Osteoblast (primary cell): ENCODE results near the gene OTUD5. TPM values are rescaled to one million over a fixed set of nuclear protein-coding genes. Genes with fewer than 3 reads are reported as not detected.

Experiments
- DNase-seq: peaks from one replicate; pipeline ENCODE4 v3.0.0; 2011; ENCODE audit warnings: low spot score, mixed read lengths; ENCODE audit not compliant: insufficient read length; ENCODE audit errors: missing footprints
- H2AFZ ChIP-seq: 2 replicates; pipeline ENCODE4 v1.6.0; 2011; ENCODE audit warnings: mild to moderate bottlenecking, low read length
- H3K27ac ChIP-seq: 2 replicates; pipeline ENCODE4 v1.5.1; 2011; ENCODE audit warnings: mild to moderate bottlenecking, low read depth, low read length, moderate library complexity
- H3K27me3 ChIP-seq: 2 replicates; pipeline ENCODE4 v1.6.0; 2012; ENCODE audit warnings: mild to moderate bottlenecking, control low read depth, inconsistent platforms, low read length, moderate library complexity; ENCODE audit not compliant: insufficient read depth
- H3K36me3 ChIP-seq: 2 replicates; pipeline ENCODE4 v1.5.1; 2011; ENCODE audit warnings: mild to moderate bottlenecking, low read length, control low read depth, moderate library complexity; ENCODE audit not compliant: insufficient read depth
- H3K4me1 ChIP-seq: 2 replicates; pipeline ENCODE4 v1.5.1; 2011; ENCODE audit warnings: mild to moderate bottlenecking, low read length, control low read depth, moderate library complexity; ENCODE audit not compliant: insufficient read depth
- H3K4me2 ChIP-seq: 2 replicates; pipeline ENCODE4 v1.6.0; 2011; ENCODE audit warnings: mild to moderate bottlenecking, low read length; ENCODE audit not compliant: insufficient read depth
- H3K4me3 ChIP-seq: fragments of 200-600 bp; sonication (generic); 3 replicates; pipeline ENCODE4 v1.5.1; 2012; ENCODE audit warnings: mild to moderate bottlenecking, low read length, inconsistent platforms; ENCODE audit not compliant: insufficient read depth
- H3K79me2 ChIP-seq: 2 replicates; pipeline ENCODE4 v1.6.0; 2012; ENCODE audit warnings: mild to moderate bottlenecking, low read length, control low read depth, inconsistent platforms; ENCODE audit not compliant: insufficient read depth
- H3K9me3 ChIP-seq: 2 replicates; pipeline ENCODE4 v1.5.1; 2011; ENCODE audit warnings: low read depth, low read length, control low read depth
- H4K20me1 ChIP-seq: 2 replicates; pipeline ENCODE4 v1.6.0; 2012; ENCODE audit warnings: mild to moderate bottlenecking, low read length, control low read depth; ENCODE audit not compliant: insufficient read depth
- CTCF ChIP-seq: IDR thresholded peaks from 2 replicates; pipeline ENCODE4 v1.5.1; 2011; ENCODE audit warnings: mild to moderate bottlenecking, low read depth, low read length, moderate library complexity; ENCODE audit errors: extremely low read depth
- total RNA-seq: library from RNA; depleted of rRNA; stranded (reverse); fragments of >200 nt; gene quantifications from 2 replicates; pipeline ENCODE4 v1.2.3, GENCODE V29; 2012

OTUD5 gene
- total RNA-seq, 1 donor: 33.7 TPM

GRCh38 chrX:48910926-48911411, 46.4 kb downstream of the OTUD5 start:
- H3K79me2 ChIP-seq: peaks cover 39% of the 10 kb centered on the region
- H2AFZ ChIP-seq: peak overlapping the region; percentile 67
- no peaks in the 10 kb centered on the region for H3K27me3 ChIP-seq
- TF ChIP-seq CTCF: no peak
- peak overlapping the region; percentile 84 for H3K4me3 ChIP-seq
- H3K4me2 ChIP-seq: peak overlapping the region; percentile 84
- H4K20me1 ChIP-seq: no peaks in the 10 kb centered on the region
- H3K4me1 ChIP-seq: peaks cover 3% of the 10 kb centered on the region
- peak overlapping the region; percentile 85 for H3K27ac ChIP-seq
- peak; percentile 66 for DNase-seq
- peaks cover 29% of the 10 kb centered on the region for H3K36me3 ChIP-seq
- H3K9me3 ChIP-seq: no peaks in the 10 kb centered on the region

DNA sequence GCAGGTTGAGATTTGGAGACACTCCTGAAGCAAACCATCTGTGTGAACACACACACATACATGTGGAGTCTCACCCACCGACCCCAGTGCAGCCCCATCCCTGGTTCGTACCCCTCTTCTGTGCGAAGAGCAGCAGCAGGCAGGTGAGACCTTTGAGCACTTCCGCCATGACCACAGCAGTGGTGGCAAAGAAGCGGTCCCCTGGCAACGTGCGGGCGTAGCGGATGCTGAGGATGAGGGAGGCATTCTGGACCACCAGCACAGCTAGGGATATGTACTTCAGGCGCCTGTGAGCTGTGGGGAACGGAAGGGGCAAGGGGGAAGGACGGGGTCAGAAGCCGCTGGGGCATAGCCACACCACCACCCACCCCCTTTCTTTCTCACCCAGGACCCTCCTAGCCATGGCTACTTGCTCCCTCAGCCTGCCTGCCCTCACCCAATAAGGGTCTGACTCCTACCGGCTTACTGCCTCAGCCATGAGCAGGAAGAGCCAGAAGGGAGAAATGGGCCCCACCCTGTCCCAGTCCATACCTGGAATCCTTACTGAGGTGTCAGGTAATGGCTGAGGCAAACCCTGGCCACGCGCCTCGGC, 47.6 kb downstream of the OTUD5 start:
- peaks cover 3% of the 10 kb centered on the region for H3K4me1 ChIP-seq
- TF ChIP-seq CTCF: no peak
- H4K20me1 ChIP-seq: peaks cover 3% of the 10 kb centered on the region
- H2AFZ ChIP-seq: no peak overlapping the region
- peak overlapping the region; percentile 84 for H3K4me2 ChIP-seq
- H3K36me3 ChIP-seq: peaks cover 25% of the 10 kb centered on the region
- H3K27ac ChIP-seq: no peak overlapping the region
- DNase-seq: no peak
- H3K27me3 ChIP-seq: no peaks in the 10 kb centered on the region
- peak overlapping the region; percentile 84 for H3K4me3 ChIP-seq
- H3K9me3 ChIP-seq: no peaks in the 10 kb centered on the region
- H3K79me2 ChIP-seq: peaks cover 39% of the 10 kb centered on the region

- no peaks in the 10 kb centered on the region for H3K27me3 ChIP-seq
- peaks cover 18% of the 10 kb centered on the region for H3K36me3 ChIP-seq
- no peak overlapping the region for H3K27ac ChIP-seq
- H3K9me3 ChIP-seq: no peaks in the 10 kb centered on the region
- H3K79me2 ChIP-seq: peaks cover 39% of the 10 kb centered on the region
- H3K4me2 ChIP-seq: no peak overlapping the region
- peaks cover 3% of the 10 kb centered on the region for H4K20me1 ChIP-seq
- TF ChIP-seq CTCF: no peak
- H3K4me1 ChIP-seq: peaks cover 3% of the 10 kb centered on the region
- DNase-seq: peak; percentile 45
- H2AFZ ChIP-seq: no peak overlapping the region
- H3K4me3 ChIP-seq: no peak overlapping the region
These were observed 48.8 kb downstream of the OTUD5 start for GRCh38 chrX:48908600-48908999.

- Histone ChIP-seq H4K20me1 (peaks cover 5% of the 10 kb centered on the region), H3K27ac (no peak overlapping the region), H3K79me2 (peaks cover 29% of the 10 kb centered on the region), H3K36me3 (peaks cover 28% of the 10 kb centered on the region), H2AFZ (no peak overlapping the region), H3K27me3 (no peaks in the 10 kb centered on the region), H3K4me3 (no peak overlapping the region), H3K4me1 (peaks cover 3% of the 10 kb centered on the region), H3K9me3 (no peaks in the 10 kb centered on the region), H3K4me2 (no peak overlapping the region)
- TF ChIP-seq CTCF: no peak
- peak; percentile 38 for DNase-seq
These were observed 52.2 kb downstream of the OTUD5 start for GRCh38 chrX:48905090-48905790.
